SK-N-MC (cell line): Measurements from ENCODE around the gene SRRM1.

Experiments used
- EZH2 ChIP-seq: fragments of 200-600 bp; sonication (generic); IDR thresholded peaks from one replicate; pipeline ENCODE4 v1.6.1; 2017; ENCODE audit warnings: antibody characterized with exemption
- POLR2AphosphoS5 ChIP-seq: IDR thresholded peaks from 2 replicates; pipeline ENCODE4 v1.6.1; 2012; ENCODE audit warnings: mild to moderate bottlenecking, low read depth, low read length, borderline replicate concordance

DNA sequence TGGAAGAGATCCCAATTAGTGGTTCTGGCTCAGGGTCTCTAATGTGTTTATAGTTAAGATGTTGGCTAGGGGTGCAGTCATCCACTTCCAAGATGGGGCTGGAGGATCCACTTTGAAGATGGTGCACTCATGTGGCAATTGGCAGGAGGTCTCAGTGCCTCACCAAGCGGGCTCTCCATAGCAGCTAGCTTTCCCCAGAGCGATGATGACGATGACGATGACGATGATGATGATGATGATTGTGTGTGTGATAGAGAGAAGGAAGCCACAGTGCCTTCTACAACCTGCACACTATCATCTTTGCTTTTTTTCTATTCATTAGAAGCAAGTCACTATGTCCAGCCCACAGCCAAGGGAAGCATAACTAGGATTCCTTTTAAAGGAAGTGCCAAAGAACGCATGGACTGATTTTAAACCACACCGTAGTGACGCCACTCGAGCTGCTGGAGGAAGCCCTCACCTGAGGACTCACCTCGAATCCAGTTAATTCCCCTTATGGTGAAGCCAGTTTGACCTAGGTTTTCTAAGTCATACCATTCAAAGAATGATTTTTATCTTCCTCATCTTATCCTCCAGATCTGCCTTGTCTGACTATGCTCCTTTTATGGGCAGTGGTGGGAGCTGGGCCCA, 49.4 kb downstream of the SRRM1 start:
- TF ChIP-seq EZH2: no peak
- no peak for TF ChIP-seq POLR2AphosphoS5
